Activated T-cell treated with anti-CD3 and anti-CD28 coated beads, Interleukin-2, amount 50 U/mL, for 48 hours (primary cell): Measurements from ENCODE around the gene METTL13.
"Not testable (repeated sequence)": the region's sequence is repeated elsewhere in the genome, so short reads cannot be mapped to it uniquely, and the experiment has no call there.

Source experiments
- DNase-seq, 2 experiments: peaks; one replicate each; pipeline ENCODE4 v3.0.0-alpha.2; 2020

The METTL13 gene

DNA sequence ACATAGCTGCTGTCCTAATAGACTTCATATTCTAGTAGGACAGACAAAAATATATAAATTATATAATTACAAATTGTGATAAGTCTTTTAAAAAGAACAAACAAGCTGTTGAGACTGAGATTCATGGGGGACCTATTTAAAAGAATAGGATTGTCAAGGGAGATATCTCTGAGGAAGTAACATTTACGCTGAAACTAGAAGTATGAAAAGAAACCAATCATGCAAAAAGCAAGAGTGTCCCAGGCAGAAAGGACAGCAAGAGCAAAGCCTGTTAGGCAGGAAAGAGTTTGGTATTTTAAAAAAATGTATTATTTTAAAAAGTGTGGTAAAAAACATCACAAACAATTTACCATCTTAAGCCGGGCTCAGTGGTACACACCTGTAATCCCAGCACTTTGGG, 9.1 kb upstream of the METTL13 start:
- DNase-seq, result no peak

DNA sequence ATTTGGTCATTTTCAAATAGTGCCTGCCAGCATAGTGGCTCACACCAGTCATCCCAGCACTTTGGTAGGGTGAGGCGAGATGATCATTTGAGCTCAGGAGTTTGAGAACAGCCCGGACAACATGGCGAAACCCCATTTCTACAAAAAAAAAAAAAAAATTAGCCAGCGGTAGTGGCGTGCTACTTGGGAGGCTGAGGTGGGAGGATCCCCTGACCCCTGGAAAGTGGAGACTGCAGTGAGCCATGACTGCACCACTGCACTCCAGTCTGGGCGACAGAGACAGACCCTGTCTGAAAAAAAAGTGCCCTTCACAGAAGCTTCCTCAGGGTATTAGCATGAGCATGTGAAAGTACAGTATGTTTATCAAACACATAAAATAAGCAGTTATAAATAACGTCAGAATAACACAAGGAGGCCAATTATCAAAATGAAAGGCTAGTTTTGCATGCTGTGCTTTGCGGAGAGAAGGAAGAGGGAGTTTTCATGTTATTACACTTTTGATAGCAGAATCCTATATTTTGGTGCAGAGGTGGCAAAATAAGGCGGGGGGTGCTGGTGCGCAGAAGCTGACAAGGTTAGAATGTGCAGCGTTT, 781 bp upstream of the METTL13 start:
- DNase-seq, result no peak

DNA sequence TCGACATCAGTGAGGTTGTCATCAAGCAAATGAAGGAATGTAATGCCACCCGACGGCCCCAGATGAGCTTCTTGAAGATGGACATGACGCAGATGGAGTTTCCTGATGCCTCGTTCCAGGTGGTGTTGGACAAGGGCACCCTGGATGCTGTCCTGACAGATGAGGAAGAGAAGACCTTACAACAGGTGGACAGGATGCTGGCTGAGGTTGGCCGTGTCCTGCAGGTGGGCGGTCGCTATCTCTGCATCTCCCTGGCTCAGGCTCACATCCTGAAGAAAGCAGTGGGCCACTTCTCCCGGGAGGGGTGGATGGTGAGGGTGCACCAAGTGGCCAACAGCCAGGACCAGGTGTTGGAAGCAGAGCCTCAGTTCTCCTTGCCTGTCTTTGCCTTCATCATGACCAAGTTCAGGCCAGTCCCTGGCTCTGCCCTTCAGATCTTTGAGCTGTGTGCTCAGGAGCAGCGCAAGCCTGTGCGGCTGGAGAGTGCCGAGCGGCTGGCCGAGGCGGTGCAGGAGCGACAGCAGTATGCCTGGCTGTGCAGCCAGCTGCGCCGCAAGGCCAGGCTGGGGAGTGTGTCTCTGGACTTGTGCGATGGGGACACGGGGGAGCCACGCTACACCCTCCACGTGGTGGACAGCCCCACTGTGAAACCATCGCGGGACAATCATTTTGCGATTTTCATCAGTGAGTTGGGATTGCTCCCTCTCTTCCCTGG, 2.5 kb downstream of the METTL13 start:
- no peak for DNase-seq

DNA sequence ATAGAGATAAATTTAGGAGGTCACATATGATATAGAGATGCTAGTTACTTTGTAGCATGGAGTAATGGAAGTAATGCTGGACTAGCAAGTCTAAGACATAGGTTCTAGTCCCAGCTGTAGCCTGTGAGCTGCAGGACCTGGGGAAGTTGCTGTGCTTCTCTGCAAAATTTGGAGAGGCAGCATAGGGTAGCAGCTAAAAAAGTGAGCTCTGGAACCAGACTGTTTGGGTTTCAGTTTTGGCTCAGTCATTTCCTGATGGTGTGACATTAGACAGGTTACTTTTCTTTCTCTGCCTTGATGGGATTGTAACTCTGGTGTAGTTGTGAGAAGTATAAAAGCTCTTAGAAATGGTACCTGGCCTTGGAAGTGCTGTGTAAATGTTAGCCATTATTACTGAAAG, 3.3 kb downstream of the METTL13 start:
- no peak for DNase-seq

DNA sequence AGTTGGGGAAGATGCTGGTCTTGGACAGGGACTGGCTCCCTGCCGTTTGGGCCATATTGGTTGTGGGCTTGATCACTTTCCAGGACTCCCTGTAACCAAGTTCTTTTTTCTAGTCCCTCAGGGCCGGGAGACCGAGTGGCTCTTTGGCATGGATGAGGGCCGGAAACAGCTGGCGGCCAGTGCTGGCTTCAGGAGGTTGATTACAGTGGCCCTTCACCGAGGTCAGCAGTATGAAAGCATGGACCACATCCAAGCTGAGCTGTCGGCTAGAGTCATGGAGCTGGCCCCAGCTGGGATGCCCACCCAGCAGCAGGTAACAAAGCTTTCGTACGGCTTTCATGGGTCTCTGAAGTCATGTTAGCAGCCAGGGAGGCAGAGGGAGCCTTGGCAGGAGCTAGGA, 4.3 kb downstream of the METTL13 start:
- no peak for DNase-seq

DNA sequence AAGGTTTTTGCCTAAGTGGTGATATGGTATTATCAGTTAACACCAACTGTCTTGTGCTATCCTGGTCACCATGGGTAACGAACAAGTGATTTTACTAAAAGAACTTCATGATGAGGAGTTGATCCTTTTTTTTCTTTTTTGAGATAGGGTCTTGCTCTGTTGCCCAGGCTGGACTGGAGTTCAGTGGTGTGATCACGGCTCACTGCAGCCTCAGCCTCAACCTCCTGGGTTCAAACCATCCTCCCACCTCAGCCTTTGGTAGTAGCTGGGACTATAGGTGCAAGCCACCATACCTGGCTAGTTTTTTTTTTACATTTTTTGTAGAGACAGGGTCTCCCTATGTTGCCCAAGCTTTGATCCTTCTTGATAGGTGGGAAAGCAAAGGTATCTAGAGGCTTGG, 5.1 kb downstream of the METTL13 start:
- DNase-seq, result no peak

DNA sequence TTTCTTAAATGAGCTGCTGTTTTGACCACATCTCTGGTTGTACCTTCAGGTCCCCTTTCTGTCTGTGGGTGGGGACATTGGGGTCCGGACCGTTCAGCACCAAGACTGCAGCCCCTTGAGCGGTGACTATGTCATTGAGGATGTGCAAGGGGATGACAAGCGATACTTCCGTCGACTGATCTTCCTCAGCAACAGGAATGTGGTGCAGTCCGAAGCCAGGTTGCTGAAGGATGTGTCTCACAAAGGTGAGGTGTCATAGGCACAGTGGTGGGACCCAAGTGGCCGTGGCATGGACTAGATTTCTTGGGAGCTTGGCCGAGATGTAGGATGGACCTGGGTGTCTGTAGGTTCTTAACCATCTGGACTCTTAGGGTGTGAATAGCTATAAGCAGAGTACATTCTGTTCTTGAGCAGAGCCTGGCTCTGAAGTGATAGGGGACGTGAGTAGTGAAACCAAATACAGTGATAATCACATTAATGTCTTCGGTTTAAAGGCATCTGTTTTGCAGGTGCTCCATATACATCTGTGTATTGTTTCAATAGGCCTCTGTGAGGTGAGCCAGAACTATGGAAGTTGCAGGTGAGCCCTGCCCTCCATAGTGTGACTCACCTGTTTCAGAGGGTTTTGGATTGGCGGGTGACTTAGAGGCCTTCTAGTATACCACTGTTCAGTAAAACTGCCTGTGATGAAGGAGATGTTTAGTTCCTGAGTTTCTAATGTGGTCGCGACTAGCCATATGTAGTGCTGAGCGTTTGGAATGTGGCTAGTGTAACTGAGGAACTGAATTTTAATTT, 6.4 kb downstream of the METTL13 start:
- no peak for DNase-seq

DNA sequence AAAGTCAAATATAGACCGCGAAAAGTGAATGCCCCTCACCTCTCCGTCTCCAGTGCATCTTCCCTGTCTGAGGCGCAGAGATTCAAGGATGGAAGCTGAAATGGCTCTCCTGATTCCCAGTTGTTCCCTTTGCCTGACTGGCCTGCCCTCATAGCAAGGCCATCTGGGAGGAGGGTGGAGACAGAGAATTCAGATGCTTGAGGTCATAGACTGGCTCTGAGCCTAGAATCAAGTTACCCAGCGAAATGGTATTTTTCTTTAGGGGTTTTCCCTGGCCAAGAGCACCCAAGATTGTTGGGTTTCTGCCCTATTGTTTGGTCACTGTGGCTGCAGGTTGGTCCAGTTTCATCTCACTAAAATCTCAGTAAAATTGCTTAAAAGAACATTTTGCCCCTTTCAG, 7.2 kb downstream of the METTL13 start:
- DNase-seq, result no peak

DNA sequence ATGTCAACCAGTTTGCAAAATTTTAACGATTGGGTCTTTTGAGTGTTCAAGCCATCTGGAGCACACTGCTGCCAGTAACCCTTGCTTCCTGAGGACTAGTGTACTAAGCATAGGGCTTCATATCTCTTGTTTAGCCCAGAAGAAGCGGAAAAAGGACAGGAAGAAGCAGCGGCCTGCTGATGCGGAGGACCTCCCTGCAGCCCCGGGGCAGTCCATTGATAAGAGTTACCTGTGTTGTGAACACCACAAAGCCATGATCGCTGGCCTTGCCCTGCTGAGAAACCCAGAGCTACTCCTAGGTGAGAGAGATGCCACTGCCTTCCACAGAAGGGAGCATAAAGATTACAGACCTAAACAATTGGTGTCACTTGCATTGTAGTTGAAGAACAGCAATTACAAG, 8.9 kb downstream of the METTL13 start:
- no peak for DNase-seq

DNA sequence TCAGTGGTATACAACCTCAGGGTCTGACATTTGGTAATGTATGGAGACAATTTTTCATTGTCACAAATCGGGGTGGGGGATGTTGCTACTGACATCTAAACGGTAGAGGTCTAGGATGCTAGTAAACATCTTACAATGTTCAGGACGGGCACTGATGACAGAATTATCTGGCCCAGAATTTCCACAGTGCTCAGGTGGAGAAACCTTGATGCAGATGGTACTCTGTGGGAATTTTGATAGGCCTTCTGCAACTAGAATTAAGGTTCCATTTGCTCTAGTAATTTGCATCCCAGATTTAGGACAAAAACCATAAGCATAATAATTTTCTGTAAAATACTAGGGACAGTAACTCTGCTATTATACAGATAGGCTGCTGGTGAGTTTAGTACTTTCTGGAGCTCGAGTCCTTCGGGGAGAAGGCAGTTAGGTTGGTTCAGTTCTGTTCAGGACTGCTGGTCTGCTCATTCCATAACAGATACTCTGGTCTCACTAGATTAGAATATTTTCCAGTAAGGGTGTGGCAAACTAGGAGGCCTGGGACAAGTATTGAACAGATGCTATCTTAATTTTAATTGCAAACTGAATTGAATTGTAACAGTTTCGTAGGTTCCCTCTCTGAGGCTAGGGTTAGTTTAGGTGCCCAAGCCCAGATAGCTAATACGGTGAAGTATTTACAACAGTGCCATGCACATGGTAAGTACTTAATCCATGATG, 11.4 kb downstream of the METTL13 start:
- no peak for DNase-seq

DNA sequence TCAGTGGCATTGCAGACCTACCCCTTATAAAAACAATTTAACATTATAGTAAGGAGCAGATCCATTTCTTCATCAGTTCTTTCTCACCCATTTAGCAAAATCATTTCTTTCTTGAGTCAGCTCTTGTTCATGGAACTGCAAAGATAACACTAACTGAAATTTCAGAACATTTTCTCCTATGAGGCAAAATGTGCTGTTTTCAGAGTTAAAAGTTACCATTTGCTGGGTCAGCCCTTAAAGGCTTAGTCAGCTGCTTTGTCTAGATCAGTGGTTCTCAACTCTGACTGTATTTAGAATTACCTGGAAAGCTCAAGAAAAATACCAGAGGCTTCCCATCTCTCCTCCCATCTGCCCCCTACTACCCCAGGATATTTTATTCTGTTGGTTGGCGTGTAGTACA, 12.2 kb downstream of the METTL13 start:
- DNase-seq, result no peak

DNA sequence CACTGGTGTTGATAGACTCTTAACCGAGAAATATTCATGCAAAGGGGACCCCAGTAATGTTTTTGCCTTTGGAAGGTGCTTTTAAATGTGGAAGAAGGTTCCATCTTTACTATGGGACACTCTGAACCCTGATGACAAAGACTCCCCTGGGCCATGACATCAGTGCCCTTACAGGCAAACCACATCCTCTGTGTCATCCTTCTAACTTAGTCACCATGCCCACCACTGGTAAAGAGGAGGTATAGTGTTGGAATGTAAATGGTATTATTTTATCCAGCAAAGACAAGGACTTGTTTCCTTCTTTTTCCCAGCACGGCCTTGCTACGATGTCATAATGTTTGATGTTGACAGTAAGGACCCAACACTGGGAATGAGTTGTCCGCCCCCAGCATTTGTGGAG, 12.6 kb downstream of the METTL13 start:
- DNase-seq, result peak; percentile 56 to 67

DNA sequence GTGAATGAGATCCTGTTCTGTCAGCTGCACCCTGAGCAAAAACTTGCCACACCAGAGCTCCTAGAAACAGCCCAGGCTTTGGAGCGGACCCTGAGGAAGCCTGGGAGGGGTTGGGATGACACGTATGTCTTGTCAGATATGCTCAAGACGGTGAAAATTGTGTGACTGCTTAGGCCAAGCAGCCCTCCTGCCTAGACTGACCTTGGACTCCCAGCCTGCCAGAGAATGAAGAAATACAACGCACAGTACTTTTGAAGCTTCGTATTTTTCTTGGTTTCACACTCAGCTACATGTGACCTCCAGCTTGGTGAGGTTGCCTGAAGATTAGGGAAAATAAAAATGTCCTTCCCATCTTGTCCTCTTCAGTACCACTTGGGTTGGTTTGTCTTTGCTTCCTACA, 15.1 kb downstream of the METTL13 start:
- DNase-seq, result no peak

DNA sequence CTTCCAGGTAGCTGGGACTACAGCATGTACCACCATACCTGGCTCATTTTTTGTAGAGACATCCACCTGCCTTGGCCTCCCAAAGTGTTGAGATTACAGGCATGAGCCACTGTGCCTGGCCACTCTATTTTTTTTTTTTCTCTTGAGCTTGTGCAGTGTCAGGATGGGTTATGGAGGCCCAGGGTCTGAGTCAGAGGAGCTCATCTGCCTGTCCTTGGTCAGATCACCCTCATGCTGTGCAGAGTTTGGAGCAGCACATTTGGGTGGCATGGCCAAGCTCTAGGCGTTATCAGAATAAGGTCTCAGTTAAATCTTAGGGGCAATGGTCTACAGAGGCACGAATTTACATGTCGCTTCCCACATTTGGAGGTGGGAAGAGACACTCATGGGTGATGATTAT, 16.9 kb downstream of the METTL13 start:
- no peak for DNase-seq

DNA sequence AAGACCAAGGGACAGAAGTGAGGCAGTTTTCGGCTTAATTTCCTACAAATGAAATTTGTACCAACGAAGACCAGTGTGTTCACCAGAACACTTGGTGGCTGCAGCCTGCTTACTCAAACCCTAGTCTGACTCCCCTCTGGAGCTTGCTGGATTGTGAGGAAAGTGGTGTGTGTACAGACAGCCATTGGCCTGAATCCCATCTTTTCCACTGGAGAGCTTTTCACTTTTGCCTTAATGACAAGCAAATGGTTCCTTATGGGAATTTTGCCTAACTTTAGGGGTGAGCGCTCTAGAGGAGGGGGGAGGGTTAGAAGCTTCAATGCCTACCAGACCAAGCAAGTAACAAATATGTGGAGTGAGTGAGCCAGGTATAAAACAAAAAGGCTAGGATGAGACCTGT, 17.3 kb downstream of the METTL13 start:
- no peak for DNase-seq

DNA sequence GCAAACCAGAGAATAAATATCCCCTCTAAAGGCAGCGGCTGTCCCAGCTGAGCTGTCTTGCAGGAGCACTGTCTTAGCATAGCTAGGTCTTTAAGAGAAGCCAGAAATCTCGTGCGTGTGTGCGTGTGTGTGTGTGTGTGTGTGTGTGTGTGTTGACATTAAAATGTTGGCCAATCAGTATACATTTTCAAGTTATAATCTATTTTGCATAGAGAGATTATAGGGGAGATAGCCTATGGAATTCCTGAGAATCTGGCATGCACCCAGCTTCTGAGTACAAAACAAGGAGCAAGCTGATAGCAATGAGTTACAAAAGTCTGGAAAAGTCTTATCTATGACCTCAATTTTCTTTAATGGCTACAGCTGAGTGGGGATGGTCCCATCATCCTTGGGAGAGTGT, 17.7 kb downstream of the METTL13 start:
- DNase-seq, result no peak

DNA sequence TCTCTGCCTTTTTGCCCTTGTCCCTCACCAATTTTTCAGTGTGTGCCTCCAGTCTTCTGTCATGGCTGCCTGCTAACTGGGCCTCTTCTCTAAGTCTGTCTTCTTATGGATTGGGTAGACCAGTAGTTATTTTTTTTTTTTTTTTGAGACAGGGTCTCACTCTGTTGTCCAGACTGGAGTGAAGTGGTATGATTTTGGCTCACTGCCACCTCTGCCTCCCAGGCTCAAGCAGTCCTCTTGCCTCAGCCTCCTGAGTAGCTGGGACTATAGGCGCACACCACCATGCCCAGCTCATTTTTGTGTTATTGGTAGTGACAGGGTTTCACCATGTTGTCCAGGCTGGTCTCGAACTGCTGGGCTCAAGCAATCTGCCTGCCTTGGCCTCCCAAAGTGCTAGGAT, 18.2 kb downstream of the METTL13 start:
- DNase-seq, result not testable (repeated sequence)

DNA sequence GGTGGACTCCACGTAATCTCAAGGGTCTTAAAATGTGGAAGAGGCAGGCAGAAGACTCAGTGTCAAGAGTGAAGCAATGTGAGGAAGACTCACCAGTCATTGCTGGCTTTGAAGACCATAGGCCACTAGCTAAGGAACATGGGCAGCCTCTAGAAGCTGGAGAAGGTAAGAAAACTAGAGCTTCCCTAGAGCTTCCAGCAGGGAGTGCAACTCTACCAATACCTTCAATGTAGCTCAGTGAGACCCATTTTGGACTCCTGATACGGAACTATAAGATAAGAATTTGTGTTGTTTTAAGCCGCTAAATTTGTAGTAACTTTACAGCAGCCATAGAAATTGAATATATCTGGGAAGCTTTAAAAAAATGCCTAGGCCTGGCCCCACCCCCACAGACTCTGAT, 18.9 kb downstream of the METTL13 start:
- no peak for DNase-seq

DNA sequence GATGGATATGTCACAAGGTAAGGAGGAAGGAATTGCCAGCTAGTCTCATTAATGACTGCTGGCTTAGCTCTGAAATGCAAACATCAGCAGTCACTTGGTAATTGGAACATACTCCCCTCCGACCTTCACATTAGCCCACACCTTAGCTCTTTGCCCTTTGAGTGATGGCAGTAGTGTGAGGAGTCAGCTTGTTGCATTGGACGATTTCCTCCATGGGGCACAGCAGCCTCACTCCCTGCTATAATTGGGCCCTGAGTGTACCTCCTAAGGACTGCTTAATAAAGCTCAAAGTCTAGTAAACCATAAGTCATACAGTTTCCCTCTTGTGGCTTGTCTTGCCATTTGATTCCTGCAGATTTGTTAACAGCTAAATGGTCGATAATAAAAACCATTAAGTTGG, 19.4 kb downstream of the METTL13 start:
- DNase-seq, result no peak

DNA sequence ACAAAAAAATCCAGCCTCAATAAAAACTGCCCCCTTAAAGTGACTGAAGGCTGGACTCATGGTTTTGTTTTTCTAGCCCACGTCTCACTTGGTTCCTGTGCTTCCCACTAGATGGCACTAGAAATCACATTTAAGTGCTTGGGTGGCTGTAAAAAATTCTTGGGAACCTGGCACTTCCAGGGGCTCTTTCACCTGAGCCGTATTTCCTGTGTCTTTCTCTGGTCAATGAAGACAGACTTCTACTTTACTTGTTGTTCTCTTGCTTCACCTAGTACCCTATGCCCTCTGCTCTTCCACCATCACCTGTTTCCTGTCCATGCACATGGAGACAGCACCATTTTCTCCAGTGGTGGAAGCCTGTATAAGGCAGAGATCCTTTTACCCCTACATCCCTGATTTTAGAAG, 20.0 kb downstream of the METTL13 start:
- DNase-seq, result no peak

DNA sequence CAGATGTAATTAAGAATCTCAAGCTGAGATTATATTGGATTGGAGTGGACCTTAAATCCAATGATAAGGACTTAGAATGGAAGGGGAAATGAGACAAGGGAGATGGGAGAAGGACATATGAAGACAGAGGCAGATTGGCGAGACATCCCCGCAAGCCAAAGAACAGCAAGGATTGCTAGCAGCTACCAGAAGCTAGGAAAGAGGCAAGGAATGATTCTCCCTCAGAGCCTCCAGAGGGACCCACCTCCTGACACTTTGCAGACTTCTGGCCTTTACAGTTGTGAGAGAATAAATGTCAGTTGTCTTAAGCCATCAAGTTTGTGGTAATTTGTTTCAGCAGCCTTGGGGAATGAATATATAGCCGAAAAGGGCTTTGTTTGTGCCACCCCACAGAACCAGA, 20.7 kb downstream of the METTL13 start:
- no peak for DNase-seq

DNA sequence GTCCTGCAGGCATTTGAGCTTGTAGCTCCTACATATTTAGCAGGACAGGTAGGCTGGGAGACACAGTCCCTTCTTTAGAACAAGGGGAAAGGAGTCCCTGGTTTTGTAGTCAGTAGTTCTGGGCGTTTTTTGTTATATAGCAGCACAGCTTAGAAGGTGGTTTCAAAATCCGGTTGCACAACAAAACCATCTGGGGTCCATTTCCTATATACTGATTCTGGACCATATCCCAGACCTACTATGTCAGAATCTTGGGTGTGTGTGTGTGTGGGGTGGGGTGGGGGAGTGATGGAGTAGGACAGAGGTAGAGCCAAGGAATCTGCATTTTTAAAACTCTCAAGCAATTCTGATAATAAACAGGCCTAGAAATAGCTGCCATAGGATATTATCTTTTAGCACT, 21.6 kb downstream of the METTL13 start:
- DNase-seq, result no peak

DNA sequence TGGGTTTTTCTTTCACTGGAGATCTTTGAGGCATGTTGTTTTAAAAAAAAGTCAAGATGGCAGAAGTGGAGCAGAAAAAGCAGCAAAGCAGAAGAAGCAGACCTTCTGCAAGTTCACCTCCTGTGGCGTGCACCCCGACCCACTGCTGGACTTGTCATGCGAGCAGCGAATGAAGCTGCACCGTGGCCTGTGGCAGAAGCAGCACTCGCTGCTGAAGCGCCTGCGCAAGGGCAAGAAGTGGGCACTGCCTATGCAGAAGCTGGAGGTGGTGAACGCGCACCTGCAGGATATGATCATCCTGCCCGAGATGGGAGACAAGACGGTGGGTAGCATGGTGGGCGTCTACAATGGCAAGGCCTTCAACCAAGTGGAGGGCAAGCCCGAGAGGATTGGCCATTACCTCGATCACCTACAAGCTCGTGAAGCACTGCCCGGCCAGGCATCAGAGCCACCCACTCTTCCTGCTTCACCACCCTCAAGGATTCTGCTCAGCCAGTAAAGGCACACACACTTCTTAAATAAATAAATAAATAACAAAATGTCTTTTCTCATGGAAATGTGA, 22.1 kb downstream of the METTL13 start:
- DNase-seq, result no peak
